Activated B cell treated with CpG ODN at 0.5 μM for 24 hours (primary cell): ENCODE results near the gene DOCK3. TPM values are rescaled to one million over a fixed set of nuclear protein-coding genes. Genes with fewer than 3 reads are reported as not detected.
"Not testable (repeated sequence)": the region's sequence is repeated elsewhere in the genome, so short reads cannot be mapped to it uniquely, and the experiment has no call there.

Source experiments
- ATAC-seq: fragments of 200-7000 bp; cut with Tn5 transposase; one replicate; pipeline ENCODE4 v1.10.0; 2021; ENCODE audit warnings: low read depth, mild to moderate bottlenecking, moderate library complexity
- CTCF ChIA-PET: fragments of 350-600 bp; sonication (Branson Sonifier 250); formaldehyde crosslinking; loops from one replicate; lab custom pipeline; 2021; ENCODE audit warnings: antibody characterized with exemption; lab: Charles Lee
- POLR2A ChIA-PET: fragments of 350-600 bp; sonication (Branson Sonifier 250); formaldehyde crosslinking; loops from one replicate; lab custom pipeline; 2021; ENCODE audit warnings: antibody characterized with exemption; lab: Charles Lee
- DNase-seq: peaks from one replicate; pipeline ENCODE4 v3.0.0; 2022
- H3K27ac Mint-ChIP-seq: one replicate; pipeline ENCODE4 v1.8.0; 2020; ENCODE audit warnings: mixed read lengths
- H3K27me3 Mint-ChIP-seq: one replicate; pipeline ENCODE4 v1.8.0; 2021; ENCODE audit warnings: mixed read lengths
- H3K36me3 Mint-ChIP-seq: one replicate; pipeline ENCODE4 v1.8.0; 2021; ENCODE audit warnings: low read depth, mixed read lengths
- H3K4me1 Mint-ChIP-seq: one replicate; pipeline ENCODE4 v1.8.0; 2021; ENCODE audit warnings: mixed read lengths
- H3K4me3 Mint-ChIP-seq: one replicate; pipeline ENCODE4 v1.8.0; 2020; ENCODE audit warnings: mild to moderate bottlenecking, mixed read lengths
- H3K9me3 Mint-ChIP-seq: one replicate; pipeline ENCODE4 v1.8.0; 2020; ENCODE audit warnings: mixed read lengths
- intact Hi-C: fragments of 100-400 bp; cut with micrococcal nuclease; formaldehyde crosslinking; loops from one replicate; pipeline ENCODE4 v1.15.1; 2024
- total RNA-seq: library from RNA; stranded (reverse); gene quantifications from 2 replicates; pipeline ENCODE4 v1.2.3, GENCODE V29; 2022
- TF ChIP-seq, protein P1 (sequence below): fragments of 200-600 bp; IDR thresholded peaks from one replicate; pipeline ENCODE4 v1.8.0; 2022; ENCODE audit warnings: antibody characterized with exemption, mild to moderate bottlenecking

DOCK3 gene
- total RNA-seq, 1 donor from 2014 or later = 0.04 TPM

DNA sequence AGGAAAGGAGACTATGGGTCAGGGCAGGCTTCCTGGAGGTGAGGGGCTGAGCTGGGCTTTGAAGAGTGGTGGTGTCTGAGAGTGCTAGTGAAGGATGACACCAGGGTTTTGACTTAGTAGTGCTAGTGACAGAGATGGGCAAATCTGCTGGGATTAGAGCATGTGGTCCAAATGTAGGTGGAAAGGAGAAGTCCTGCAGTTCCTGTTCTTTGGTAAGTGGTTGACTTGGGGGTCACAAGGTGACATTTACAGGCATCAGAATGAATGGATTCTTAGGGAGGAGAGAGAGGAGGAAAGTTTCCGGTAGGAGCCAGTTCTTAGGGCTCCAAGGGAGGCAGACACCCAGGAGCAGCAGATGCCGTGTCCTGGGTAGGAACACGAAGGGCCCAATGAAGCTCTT, 796 bp upstream of the DOCK3 start:
- H3K27me3 Mint-ChIP-seq = peaks cover 36% of the 10 kb centered on the region
- CTCF ChIA-PET = no interaction called here
- intact Hi-C loops = no loop called here

DNA sequence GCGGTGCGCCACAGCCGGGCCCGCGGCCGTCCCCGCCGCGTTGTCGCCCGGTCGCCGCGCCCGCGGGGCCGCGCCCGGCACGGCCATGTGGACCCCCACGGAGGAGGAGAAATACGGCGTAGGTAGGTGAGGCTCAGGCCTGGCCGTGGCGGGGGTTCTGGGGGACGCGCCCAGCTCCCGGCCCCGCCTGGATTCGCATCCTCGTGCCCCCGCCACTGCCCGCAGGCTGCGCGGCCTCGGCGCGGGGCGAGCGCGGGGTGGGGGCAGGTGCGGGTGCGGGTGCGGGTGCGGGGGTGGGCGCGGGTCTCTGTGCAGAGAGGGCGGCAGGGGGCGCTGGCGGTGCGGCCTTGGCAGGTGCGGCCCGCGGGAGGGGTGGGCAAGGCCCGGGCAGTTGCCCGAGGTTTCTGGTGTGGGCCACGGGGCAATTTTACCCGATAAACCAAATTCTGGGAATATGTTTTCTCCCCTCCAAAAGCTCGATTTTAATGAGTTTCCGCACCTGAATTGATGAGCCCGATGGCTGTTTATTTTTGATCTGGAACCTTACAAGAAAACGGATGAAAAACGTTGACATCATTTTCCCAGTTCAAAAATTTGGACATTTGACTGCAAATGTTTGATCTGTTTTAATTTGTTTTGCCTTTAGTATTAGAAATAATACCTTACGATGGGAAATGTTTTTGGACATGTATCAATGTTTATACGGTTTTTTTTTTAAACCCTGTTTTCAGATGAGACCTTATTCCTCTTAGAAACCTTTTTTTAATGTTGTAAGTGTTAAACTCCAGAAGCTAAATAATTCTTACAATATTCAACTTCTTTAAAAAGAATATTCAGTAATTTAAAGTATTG, 678 bp downstream of the DOCK3 start:
- Mint-ChIP-seq H3K4me1 (peaks cover 6% of the 10 kb centered on the region), H3K4me3 (peak overlapping the region; percentile 67), H3K27me3 (peaks cover 41% of the 10 kb centered on the region), H3K36me3 (no peaks in the 10 kb centered on the region), H3K27ac (no peak overlapping the region), H3K9me3 (no peaks in the 10 kb centered on the region)
- TF ChIP-seq, protein P1, sequence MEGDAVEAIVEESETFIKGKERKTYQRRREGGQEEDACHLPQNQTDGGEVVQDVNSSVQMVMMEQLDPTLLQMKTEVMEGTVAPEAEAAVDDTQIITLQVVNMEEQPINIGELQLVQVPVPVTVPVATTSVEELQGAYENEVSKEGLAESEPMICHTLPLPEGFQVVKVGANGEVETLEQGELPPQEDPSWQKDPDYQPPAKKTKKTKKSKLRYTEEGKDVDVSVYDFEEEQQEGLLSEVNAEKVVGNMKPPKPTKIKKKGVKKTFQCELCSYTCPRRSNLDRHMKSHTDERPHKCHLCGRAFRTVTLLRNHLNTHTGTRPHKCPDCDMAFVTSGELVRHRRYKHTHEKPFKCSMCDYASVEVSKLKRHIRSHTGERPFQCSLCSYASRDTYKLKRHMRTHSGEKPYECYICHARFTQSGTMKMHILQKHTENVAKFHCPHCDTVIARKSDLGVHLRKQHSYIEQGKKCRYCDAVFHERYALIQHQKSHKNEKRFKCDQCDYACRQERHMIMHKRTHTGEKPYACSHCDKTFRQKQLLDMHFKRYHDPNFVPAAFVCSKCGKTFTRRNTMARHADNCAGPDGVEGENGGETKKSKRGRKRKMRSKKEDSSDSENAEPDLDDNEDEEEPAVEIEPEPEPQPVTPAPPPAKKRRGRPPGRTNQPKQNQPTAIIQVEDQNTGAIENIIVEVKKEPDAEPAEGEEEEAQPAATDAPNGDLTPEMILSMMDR = no peak
- POLR2A ChIA-PET = interaction anchor here (1.2 kb wide), 1 partner anchor 709 kb away, joined by 4 read pairs; the partner anchor contains the start of gene MANF
- peak; percentile 51 for ATAC-seq
- CTCF ChIA-PET = interaction anchor here (1.7 kb wide), 1 partner anchor 696 kb away, joined by 4 read pairs; no protein-coding TSS in a partner anchor
- DNase-seq = peak; percentile 41
- intact Hi-C loops = no loop called here

More for the DNA sequence above, 796 bp upstream of the DOCK3 start:
- no peak for ATAC-seq
- no peak for DNase-seq
- Mint-ChIP-seq H3K27ac (no peak overlapping the region), H3K4me1 (peaks cover 6% of the 10 kb centered on the region), H3K9me3 (no peaks in the 10 kb centered on the region), H3K36me3 (no peaks in the 10 kb centered on the region), H3K4me3 (peak overlapping the region; percentile 56)
- TF ChIP-seq, protein P1 = no peak
- POLR2A ChIA-PET = interaction anchor here (1.2 kb wide), 1 partner anchor 711 kb away, joined by 4 read pairs; the partner anchor contains the start of gene MANF

DNA sequence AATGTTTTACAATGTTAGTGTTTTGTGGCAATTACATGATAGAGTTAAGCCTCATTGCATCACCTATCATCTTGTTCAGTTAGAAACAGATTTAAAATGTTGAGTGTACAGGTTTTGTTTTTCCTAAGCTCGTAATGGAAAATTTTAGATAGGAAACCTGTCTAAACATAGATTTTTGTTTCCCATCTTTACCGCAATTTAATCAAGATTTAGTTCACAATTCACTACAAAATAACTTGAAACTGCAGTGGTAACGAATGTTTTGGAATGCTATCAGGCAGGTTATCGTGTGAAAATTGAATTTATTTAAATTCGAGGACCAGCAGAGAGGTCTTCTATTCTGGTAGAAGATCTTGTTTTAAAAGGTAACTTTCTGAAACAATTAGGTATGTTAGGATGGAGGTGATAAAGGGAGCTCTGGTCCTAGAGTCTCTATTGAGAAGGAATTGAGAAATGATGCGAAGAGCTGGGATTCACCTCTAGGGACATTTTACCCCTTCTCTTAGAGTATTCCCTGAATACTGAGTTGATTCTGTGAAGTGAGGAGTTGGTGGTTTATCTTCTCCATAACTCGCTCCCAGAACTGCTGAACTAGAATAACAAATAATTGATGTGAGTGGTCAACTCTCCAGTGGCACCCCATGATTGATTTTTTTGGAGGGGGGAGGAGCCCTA, 1.4 kb downstream of the DOCK3 start:
- peaks cover 47% of the 10 kb centered on the region for H3K27me3 Mint-ChIP-seq
- DNase-seq (no peak), ATAC-seq (no peak)
- POLR2A ChIA-PET = no interaction called here
- intact Hi-C loops = no loop called here
- no peak overlapping the region for H3K4me3 Mint-ChIP-seq
- CTCF ChIA-PET = interaction anchor here (1.7 kb wide), 1 partner anchor 696 kb away, joined by 4 read pairs; no protein-coding TSS in a partner anchor
- no peaks in the 10 kb centered on the region for H3K9me3 Mint-ChIP-seq
- TF ChIP-seq, protein P1 = no peak
- H3K4me1 Mint-ChIP-seq = peaks cover 6% of the 10 kb centered on the region
- no peaks in the 10 kb centered on the region for H3K36me3 Mint-ChIP-seq
- H3K27ac Mint-ChIP-seq = no peak overlapping the region

DNA sequence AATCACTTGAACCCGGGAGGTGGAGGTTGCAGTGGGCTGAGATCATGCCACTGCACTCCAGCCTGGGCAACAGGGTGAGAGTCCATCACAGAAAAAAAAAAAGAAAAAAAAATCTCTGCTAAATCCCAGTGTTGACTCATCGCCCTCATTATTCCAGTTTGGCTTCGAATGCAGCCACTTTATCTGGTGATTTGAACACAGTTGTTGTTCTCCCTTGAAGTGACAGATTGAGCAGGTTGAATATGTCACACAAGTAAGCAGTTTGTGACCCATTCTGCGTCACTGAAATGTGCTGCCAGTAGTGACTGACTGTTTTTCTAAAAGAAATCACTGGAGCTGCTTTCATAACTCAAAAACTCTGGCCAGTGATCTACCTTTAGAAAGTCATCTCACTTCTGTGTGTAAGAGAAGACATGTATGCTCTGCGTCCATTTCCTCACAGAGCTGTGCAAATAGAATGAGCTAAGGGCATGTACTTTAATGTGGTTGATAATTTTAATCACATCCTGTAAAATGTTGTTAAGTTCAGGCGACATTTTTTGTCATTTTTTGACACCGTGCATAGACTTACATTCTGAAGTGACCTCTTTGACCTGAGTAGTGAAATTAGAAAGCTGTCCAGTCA, 12.5 kb downstream of the DOCK3 start:
- H3K4me3 Mint-ChIP-seq = no peak overlapping the region
- peaks cover 22% of the 10 kb centered on the region for H3K27me3 Mint-ChIP-seq
- H3K36me3 Mint-ChIP-seq = no peaks in the 10 kb centered on the region
- ATAC-seq (no peak), DNase-seq (no peak)
- H3K4me1 Mint-ChIP-seq = no peaks in the 10 kb centered on the region
- H3K9me3 Mint-ChIP-seq = no peaks in the 10 kb centered on the region
- ChIA-PET CTCF (no interaction called here), POLR2A (no interaction called here)
- intact Hi-C loops = no loop called here
- no peak overlapping the region for H3K27ac Mint-ChIP-seq
- TF ChIP-seq, protein P1 = no peak

DNA sequence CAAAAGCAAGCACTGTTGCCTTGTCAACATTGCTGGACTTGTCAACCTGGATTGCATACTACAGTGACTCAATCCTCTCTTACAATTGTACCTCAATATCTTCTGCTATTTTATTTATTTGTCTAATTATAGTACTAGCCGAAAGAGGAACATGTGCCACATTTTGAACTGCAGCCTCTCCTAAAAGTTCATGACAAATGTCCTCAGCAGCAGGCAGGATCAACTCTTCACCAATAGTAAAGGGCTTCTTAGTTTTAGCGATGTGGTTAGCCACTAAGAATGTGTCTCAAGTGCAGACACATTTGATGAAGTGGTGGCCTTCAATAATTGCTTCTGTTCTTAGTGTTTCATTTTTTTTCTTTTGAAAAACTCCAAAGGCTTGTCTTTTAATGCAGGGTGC, 13.2 kb downstream of the DOCK3 start:
- Mint-ChIP-seq H3K4me1 (no peaks in the 10 kb centered on the region), H3K36me3 (no peaks in the 10 kb centered on the region), H3K4me3 (no peak overlapping the region), H3K27me3 (peaks cover 21% of the 10 kb centered on the region), H3K27ac (no peak overlapping the region), H3K9me3 (no peaks in the 10 kb centered on the region)
- intact Hi-C loops = no loop called here
- POLR2A ChIA-PET = no interaction called here
- DNase-seq (no peak), ATAC-seq (no peak)
- TF ChIP-seq, protein P1 = no peak
- CTCF ChIA-PET = no interaction called here

DNA sequence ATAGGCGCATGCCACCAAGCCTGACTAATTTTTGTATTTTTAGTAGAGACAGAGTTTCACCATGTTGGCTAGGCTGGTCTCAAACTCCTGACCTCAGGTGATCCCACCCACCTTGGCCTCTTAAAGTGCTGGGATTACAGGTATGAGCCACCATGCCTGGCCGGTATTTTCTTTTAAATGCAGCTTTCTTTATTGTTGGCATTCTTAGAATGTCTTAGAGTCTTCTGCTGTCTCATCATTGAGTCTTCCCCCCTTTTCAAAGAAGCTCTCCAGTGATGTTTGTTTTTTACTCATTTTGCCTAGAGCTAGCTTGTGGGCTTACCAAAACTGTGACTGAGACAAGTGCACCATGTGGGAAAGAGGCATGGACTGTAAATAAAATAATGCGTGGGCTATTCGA, 13.9 kb downstream of the DOCK3 start:
- intact Hi-C loops = not testable (repeated sequence)

More for the DNA sequence above, 13.9 kb downstream of the DOCK3 start:
- POLR2A ChIA-PET = interaction anchor here (0.6 kb wide), 1 partner anchor 62 kb away, joined by 3 read pairs; no protein-coding TSS in a partner anchor
- CTCF ChIA-PET, H3K4me3 Mint-ChIP-seq, DNase-seq, ATAC-seq, H3K4me1 Mint-ChIP-seq, H3K27ac Mint-ChIP-seq, H3K9me3 Mint-ChIP-seq, H3K36me3 Mint-ChIP-seq: not testable (repeated sequence)
- peaks cover 21% of the 10 kb centered on the region for H3K27me3 Mint-ChIP-seq
